Measurements from ENCODE around the gene NUDT3. TPM values are rescaled to one million over a fixed set of nuclear protein-coding genes. Genes with fewer than 3 reads are reported as not detected.

NUDT3 gene
- total and polyA plus RNA-seq, 9 of the 15 experiments (the other 6 are each of a cell fraction or from before 2014, with no cell fraction given): 5.4 to 81.2 (median 56.4) TPM

- TF ChIP-seq MNT (conservative IDR thresholded peaks at IDR 0.05) (peak; percentile 78 to 88), TCF7 (IDR thresholded peaks at IDR 0.05; ENCODE audit: borderline replicate concordance) (0 out of 2 replicates have a peak, but pooled peaks have one; percentile 62), HBP1 (CRISPR knock-in tag; IDR thresholded peaks at IDR 0.05) (peak; percentile 78; the same call in 1 of the 2 replicates), CREB1 (IDR thresholded peaks at IDR 0.05) (peak; percentile 75), CREB1 (CRISPR knock-in tag; IDR thresholded peaks at IDR 0.05) (peak; percentile 54; the same call in 1 of the 2 replicates), MXI1 (IDR thresholded peaks at IDR 0.05; ENCODE audit: low read depth, low read length) (peak; percentile 71; the same call in 1 of the 2 replicates), FOXJ3 (CRISPR knock-in tag; IDR thresholded peaks at IDR 0.05) (no peak), NCOA2 (IDR thresholded peaks at IDR 0.05; ENCODE audit: partially characterized antibody in 2 of 2) (peak in 1 of 2 experiments; percentile 89), PREB (CRISPR knock-in tag; IDR thresholded peaks at IDR 0.05) (no peak), CAMTA2 (CRISPR knock-in tag; conservative IDR thresholded peaks at IDR 0.05) (no peak), STAT6 (CRISPR knock-in tag; IDR thresholded peaks at IDR 0.05) (0 out of 2 replicates have a peak, but pooled peaks have one; percentile 68), ZNF583 (CRISPR knock-in tag; IDR thresholded peaks at IDR 0.05) (no peak), ZNF75A (CRISPR knock-in tag; IDR thresholded peaks at IDR 0.05) (no peak), ELF4 (CRISPR knock-in tag; IDR thresholded peaks at IDR 0.05) (peak; percentile 83), BMI1 (IDR thresholded peaks at IDR 0.05; ENCODE audit: low read length) (no peak), ZNF561 (CRISPR knock-in tag; conservative IDR thresholded peaks at IDR 0.05) (0 out of 2 replicates have a peak, but pooled peaks have one; percentile 58)
These were observed 33.3 kb upstream of the NUDT3 start, which contains the start of gene RPS10 (continued) for GRCh38 chr6:34425498-34426410.
